Measurements from ENCODE around the gene METTL23.
"Not testable (repeated sequence)": the region's sequence is repeated elsewhere in the genome, so short reads cannot be mapped to it uniquely, and the experiment has no call there.

METTL23 gene

GRCh38 chr17:76713765-76714164 lies 12.9 kb upstream of the METTL23 start:
- DNase-seq (ENCODE audit: low read depth) = no peak

- DNase-seq (ENCODE audit: low read depth) = no peak
These were observed 12.3 kb upstream of the METTL23 start for GRCh38 chr17:76714336-76714735.

- DNase-seq (ENCODE audit: low read depth) = peak; percentile 60
These were observed 11.7 kb upstream of the METTL23 start for GRCh38 chr17:76714822-76715495.

GRCh38 chr17:76715496-76715830 lies 11.2 kb upstream of the METTL23 start:
- DNase-seq (ENCODE audit: low read depth) = no peak

GRCh38 chr17:76716146-76716838 lies 10.3 kb upstream of the METTL23 start:
- DNase-seq (ENCODE audit: low read depth) = peak; percentile 34

- DNase-seq (ENCODE audit: low read depth) = no peak
These were observed 9.8 kb upstream of the METTL23 start for GRCh38 chr17:76716839-76717215.

GRCh38 chr17:76718516-76718915 lies 8.1 kb upstream of the METTL23 start:
- no peak for DNase-seq (ENCODE audit: low read depth)

- DNase-seq (ENCODE audit: low read depth) = no peak
These were observed 6.4 kb upstream of the METTL23 start for GRCh38 chr17:76720211-76720610.

GRCh38 chr17:76720941-76721340 lies 5.7 kb upstream of the METTL23 start:
- no peak for DNase-seq (ENCODE audit: low read depth)

GRCh38 chr17:76721463-76721862 lies 5.2 kb upstream of the METTL23 start:
- no peak for DNase-seq (ENCODE audit: low read depth)

- DNase-seq (ENCODE audit: low read depth) = no peak
These were observed 4.4 kb upstream of the METTL23 start for GRCh38 chr17:76722279-76722678.

GRCh38 chr17:76722977-76723376 lies 3.7 kb upstream of the METTL23 start:
- DNase-seq (ENCODE audit: low read depth) = not testable (repeated sequence)

GRCh38 chr17:76723812-76724211 lies 2.8 kb upstream of the METTL23 start:
- no peak for DNase-seq (ENCODE audit: low read depth)

GRCh38 chr17:76725580-76726230 lies 934 bp upstream of the METTL23 start:
- DNase-seq (ENCODE audit: low read depth) = peak; percentile 67

GRCh38 chr17:76726231-76726775 lies 336 bp upstream of the METTL23 start, which contains the start of gene JMJD6:
Gene JMJD6 (minus strand): TSS chr17:76726606. CDS start chr17:76726475, 131 bp downstream.
- DNase-seq (ENCODE audit: low read depth) = peak; percentile 93

- no peak for DNase-seq (ENCODE audit: low read depth)
These were observed 1.3 kb downstream of the METTL23 start for GRCh38 chr17:76727745-76728456.

GRCh38 chr17:76731800-76732733 lies 5.4 kb downstream of the METTL23 start:
- not testable (repeated sequence) for DNase-seq (ENCODE audit: low read depth)

- no peak for DNase-seq (ENCODE audit: low read depth)
These were observed 6.3 kb downstream of the METTL23 start for GRCh38 chr17:76732734-76733617.

- DNase-seq (ENCODE audit: low read depth) = no peak
These were observed 6.9 kb downstream of the METTL23 start for GRCh38 chr17:76733618-76733957.

Measured in activated T-helper 9 cell treated with anti-CD3 and anti-CD28 coated beads, Interleukin-2, amount 50 U/mL, for 16 hours (primary cell).